Colon (tissue), 2 donors: Measurements from ENCODE around the gene RBFOX2.
"Not testable (repeated sequence)": the region's sequence is repeated elsewhere in the genome, so short reads cannot be mapped to it uniquely, and the experiment has no call there.

ENCODE experiments used
- FAIRE-seq: peaks from 2 replicates; lab custom pipeline; 2012; peaks lifted over from hg19 to GRCh38; lab: Jason Lieb, UNC
- donor health status: control.
- donor health status: control.

RBFOX2 gene

DNA sequence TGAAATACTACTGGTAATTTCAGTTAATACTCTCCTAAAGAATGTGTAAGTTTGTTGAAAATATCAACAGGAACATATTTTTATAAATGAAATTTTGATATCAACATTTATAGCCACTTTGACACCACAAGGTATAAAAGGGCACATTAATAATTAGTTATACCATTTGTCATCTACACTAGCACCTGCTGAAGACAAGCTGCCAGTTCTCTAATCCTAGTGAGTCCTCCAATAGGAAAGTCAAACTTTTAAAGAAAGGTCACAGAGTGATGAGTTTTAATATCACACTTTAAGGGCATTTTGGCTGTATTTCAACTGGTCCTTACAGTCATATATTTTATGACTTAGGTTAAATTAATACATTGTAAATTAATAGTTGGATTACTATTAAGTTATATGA is 258.6 kb downstream of the RBFOX2 start:
- FAIRE-seq, result no peak

GRCh38 chr22:35766654-35767580 is 261.7 kb downstream of the RBFOX2 start:
- no peak for FAIRE-seq

GRCh38 chr22:35761037-35761436 is 267.6 kb downstream of the RBFOX2 start:
- FAIRE-seq, result no peak

DNA sequence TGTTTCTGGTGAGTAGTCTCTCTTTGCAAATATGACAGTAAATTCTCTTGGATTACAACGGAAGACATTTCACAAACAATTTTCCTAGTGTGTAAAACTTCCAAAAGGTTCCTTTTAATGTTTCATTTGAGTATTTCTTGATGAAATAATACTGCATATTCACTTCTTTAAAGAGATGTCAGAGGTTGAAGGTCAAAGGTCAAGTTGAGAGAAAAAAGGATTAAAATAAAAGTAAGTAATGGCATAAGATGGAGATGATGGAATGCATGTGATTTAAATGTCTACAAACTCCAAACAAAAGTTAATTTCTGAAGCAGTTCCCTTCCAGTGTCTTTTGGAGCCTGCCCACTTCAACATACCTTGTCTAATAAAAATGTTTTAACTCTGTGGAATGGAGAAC is 270.2 kb downstream of the RBFOX2 start:
- no peak for FAIRE-seq

- FAIRE-seq, result no peak
These were observed 271.9 kb downstream of the RBFOX2 start for GRCh38 chr22:35756722-35757121.

- no peak for FAIRE-seq
These were observed 273.9 kb downstream of the RBFOX2 start for GRCh38 chr22:35754761-35755160.

DNA sequence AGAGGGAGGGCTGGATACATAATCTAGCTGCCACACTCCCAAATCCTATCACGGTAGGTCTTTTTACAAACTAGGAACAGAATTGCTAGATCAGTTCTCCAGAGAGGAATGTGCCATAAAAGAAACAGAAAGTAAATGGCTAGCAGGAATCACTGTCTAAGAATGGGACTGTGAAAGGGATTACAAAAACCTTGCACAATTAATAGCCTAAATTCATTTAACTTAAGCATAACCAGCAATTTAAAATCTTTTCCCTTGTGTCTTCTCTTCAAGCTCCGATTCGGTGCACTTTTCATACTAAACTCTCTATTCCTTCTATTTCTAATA is 275.8 kb downstream of the RBFOX2 start:
- no peak for FAIRE-seq

- no peak for FAIRE-seq
These were observed 276.4 kb downstream of the RBFOX2 start for GRCh38 chr22:35752006-35752862.

GRCh38 chr22:35749808-35750207 is 278.8 kb downstream of the RBFOX2 start:
- FAIRE-seq, result no peak

GRCh38 chr22:35746946-35747703 is 281.5 kb downstream of the RBFOX2 start:
- FAIRE-seq, result no peak

DNA sequence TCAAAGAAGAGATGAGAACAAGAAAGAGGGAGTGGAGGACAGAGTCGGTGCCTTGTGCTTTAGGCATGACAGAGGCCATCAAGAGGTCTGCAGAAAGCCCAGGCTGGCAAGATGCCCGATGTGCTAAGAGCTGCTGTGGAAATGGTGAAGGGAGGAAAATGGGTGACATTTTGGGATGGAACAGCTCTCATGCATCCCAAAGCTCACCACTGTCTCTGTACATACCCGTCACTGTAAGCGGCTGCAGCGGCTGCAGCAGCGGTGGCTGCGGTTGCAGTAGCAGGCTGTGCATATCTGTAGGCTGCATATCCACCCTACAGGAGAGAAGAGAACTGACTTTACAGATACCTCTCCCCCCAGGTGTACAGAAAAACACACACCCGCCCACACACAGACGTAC is 282.4 kb downstream of the RBFOX2 start:
- FAIRE-seq, result no peak

GRCh38 chr22:35743326-35743860 is 285.2 kb downstream of the RBFOX2 start:
- no peak for FAIRE-seq

DNA sequence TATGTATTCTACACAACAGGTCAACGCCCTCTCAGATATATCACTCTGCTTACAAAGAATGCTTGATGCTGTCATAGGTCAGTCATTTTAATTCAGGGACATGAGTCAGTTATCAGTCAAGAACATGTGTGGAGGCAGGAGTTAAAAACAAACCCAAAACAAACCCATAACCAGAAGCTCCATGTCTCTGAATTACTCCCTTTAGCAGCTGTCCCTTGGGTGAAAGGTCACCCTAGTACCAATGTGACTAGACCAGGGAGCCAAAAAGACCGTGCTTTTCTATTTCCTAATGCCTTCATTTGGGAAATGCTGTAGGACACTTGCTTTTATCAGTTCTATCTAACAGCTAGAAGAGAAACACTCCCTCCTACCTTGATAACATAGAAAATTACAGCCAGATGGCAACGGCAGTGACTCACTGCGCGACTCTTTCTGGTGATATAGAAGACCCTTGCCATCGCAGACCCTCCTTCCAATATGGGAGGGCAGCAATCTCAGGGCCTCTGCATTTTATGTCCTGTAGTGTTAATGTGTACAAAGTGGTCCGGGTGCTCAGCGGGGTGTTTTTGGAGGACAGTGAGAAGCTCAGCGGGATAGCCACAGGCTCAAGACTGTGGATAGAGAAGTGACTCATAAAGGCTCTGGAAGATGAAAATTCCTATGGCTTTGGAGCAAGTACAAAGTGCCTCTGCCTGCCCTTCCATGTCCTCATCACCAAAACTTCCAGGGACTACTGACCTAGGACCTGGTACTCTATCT is 286.1 kb downstream of the RBFOX2 start:
- no peak for FAIRE-seq

- FAIRE-seq, result no peak
These were observed 288.0 kb downstream of the RBFOX2 start for GRCh38 chr22:35740616-35741015.

DNA sequence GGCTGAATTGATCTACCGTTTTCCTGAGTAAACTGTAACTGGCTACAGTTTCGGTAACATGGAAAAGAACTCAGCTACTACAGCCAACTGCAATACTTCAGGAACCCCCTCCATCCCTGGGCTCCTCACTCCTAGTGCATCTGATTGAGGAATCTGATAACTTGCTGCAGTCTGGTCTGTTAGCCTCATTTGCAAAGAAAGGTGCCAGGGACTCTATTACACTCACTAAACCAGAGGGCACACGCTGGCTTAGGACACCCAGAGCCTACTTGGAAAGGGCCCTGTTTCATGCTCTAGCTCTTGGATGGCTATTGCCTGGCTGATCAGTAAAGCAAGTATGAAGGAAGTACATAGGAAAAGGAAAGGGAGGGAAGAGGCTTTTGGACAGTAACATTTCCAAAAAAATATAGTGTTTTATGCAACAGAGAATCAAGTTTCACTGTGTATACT is 288.7 kb downstream of the RBFOX2 start:
- FAIRE-seq, result no peak

DNA sequence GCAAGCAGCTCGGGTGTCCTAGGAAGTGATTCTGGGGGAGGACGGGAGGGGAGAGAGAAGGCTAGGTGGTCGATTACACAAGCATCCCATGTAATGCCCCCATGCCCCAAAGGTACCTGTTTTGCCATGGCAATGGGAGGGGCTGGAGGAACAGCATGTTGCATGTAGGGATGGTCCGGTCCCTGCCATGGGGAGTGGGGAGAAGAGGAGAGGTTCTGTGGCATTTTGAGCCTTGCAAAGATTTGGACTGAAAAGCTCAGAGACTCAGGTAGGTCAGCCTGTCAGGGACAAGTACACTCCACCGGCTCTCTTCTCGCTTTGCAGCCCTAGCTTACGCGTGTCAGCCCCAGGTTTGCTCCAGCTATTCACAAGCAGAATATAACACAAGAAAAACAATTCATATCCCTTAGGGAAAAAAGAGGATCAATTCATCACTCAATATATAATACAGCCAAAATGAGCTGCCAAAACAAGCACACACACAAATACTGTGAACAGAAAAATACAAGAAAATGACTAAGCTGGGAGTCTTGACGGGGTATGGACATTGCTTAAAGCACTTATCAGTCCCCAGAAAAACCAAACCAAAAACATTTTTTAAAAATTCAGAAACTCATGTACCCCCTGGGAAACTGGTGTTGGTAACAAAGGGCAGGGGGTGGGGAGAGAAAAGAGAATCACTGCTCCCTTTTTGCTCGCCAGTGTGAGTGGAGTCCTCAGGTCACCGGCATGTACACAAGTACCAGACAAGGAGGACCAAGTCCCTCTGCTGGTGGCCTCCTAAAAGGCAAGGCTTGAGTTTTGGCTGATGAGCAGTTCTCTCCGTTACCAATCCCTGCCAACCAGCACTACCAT is 289.3 kb downstream of the RBFOX2 start:
- no peak for FAIRE-seq

DNA sequence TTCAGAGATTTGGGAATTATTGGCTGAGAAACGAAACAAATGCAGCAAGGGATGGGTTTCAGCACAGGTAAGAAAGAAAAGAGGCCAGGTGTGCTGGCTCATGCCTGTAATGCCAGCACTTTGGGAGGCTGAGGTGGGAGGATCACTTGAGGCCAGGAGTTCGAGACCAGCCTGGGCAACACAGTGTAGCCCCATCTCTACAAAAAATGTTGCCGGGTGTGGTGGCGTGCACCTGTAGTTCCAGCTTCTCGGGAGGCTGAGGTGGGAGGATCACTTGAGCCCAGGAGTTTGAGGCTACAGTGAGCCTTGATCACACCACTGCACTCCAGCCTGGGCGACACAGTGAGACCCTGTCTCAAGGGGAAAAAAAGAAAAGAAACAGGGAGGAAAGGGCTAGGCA is 290.7 kb downstream of the RBFOX2 start:
- FAIRE-seq, result not testable (repeated sequence)

DNA sequence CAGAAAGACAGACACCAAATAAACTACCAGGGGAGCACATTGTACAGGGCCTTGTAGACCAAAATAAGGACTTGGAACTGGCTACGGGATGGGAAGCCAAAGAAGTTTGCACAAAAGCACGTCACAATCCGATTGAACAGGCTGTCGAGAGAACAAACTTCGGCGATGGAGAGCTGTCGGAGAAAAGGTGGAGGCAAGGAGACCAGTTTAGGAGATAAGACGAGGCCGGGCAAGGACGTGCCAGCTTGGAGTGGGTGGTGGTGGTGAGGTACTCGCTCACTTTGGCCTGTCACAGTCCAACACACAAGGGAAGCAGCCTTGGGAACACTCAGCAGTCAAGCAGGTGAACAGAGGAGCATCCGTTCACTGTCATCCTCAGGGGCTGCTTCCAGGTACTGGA is 291.9 kb downstream of the RBFOX2 start:
- no peak for FAIRE-seq

DNA sequence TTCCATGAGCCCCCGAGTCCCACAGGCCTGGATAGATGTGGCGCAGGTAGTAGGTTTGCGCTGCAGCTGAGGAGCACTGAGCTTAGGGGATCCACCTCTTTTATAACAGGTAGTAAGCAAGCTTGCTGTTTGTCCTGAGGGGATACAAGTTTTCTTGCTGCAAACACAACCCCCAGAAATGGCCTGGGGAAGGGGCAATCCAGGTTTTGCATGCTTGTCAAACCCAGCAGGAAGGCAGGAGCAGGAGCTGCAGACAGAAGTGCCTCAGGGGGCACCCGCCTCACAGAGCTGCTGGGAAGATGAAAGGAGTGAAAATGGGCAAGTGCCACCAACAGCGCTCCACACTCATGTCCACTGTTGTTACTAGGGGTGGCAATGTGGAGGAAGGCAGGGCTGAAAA is 292.5 kb downstream of the RBFOX2 start:
- no peak for FAIRE-seq

- FAIRE-seq, result no peak
These were observed 293.1 kb downstream of the RBFOX2 start for GRCh38 chr22:35735542-35735941.

GRCh38 chr22:35734517-35734827 is 294.2 kb downstream of the RBFOX2 start:
- no peak for FAIRE-seq
